Measurements from ENCODE around the gene METTL23.
"Not testable (repeated sequence)": the region's sequence is repeated elsewhere in the genome, so short reads cannot be mapped to it uniquely, and the experiment has no call there.

METTL23 gene

DNA sequence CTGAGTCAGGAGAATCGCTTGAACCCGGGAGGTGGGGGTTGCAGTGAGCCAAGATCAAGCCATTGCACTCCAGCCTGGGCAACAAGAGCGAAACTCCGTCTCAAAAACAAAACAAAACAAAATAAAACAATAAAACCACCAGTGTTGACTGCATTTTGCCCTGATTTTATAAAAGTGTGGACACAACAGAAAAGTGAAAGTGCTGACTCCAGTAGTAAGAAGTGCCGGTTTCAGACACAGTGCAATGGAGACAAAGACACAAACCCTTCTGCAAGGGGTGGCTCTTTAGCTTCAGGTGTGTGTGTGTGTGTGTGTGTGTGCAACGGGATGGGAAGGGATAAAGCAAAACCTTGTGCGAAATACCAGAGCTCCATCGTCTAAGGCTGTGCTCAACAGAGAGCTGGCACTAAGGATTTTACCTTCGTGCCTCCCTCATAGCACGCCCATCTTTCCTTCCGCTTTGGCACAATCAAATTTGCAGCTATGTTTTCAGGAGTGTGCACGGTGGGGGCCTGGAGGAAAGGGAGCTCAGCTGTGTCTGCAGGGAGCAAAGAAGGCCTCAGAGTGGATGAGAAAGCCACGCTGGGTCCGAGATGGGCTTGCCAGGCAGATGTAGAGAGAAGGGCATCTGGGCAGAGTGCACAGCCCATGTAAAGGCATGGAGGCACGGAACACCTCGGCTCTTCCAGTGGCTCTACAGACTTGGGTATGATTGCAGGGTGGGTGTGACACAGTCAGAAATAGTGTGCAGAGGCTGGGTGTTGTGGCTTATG is 31.4 kb upstream of the METTL23 start:
- FAIRE-seq: no peak

GRCh38 chr17:76696763-76697701 is 29.6 kb upstream of the METTL23 start:
- FAIRE-seq: no peak

GRCh38 chr17:76697702-76698465 is 28.8 kb upstream of the METTL23 start:
- no peak for FAIRE-seq

- not testable (repeated sequence) for FAIRE-seq
These were observed 28.1 kb upstream of the METTL23 start for GRCh38 chr17:76698466-76698977.

DNA sequence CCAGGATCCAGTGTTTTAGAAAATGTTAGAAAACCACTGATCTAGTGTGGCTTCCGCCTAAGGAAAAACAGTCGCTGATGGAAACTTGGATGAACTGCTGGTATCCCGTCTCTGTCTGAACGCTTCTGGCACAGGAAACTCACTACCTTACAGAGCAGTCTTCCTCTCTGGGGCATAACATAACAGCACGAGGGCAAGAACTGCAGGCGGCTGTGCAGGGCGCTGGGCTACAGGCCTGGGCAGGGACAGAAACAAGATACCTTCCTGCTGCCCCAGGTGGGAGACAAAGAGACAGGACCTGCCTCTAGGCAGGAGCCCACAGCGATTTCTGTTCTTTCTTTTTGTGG is 26.4 kb upstream of the METTL23 start:
- FAIRE-seq: no peak

DNA sequence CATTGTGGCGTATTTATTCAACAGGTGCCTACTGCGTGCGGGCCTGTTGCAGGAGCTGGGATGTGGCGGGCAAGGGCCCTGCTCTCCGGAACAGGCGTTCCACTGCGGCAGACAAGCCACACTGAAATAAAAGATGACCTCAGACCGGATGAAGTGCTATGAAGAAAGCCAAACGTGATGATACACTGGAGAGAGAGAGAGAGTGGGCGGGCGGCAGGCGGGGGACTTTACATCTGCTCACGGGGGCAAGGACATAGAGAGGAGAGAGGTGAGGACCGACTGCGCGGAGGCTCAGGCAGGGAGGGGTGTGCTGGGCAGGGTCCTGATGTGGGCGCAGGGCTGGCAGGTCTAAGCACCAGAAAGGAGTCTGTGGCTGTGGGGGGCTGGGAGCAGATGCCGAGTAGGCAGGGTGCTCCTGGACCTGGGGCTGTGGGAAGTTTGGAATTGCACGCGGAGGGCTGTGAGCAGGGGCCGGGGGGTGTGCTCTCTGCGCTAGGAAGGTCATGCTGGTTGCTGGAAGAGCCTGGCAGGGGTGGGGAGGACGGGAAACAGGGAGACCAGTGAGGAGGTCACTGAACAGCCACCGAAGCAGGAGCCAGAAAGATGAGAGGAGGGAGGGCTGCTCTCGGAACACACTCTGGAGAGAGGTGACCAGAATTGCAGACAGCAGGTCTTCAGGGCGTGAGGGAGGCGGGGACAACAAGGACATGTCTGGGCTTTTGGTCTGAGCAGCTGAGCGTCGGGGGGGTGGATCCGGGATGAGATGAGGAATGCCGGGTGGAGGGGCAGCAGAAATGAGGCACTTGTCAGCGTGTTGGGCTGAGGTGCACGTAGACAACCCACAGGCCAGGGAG is 25.8 kb upstream of the METTL23 start:
- FAIRE-seq: no peak

- no peak for FAIRE-seq
These were observed 25.1 kb upstream of the METTL23 start for GRCh38 chr17:76701471-76701967.

GRCh38 chr17:76702076-76702475 is 24.6 kb upstream of the METTL23 start:
- no peak for FAIRE-seq

- FAIRE-seq: no peak
These were observed 23.6 kb upstream of the METTL23 start for GRCh38 chr17:76702941-76703637.

DNA sequence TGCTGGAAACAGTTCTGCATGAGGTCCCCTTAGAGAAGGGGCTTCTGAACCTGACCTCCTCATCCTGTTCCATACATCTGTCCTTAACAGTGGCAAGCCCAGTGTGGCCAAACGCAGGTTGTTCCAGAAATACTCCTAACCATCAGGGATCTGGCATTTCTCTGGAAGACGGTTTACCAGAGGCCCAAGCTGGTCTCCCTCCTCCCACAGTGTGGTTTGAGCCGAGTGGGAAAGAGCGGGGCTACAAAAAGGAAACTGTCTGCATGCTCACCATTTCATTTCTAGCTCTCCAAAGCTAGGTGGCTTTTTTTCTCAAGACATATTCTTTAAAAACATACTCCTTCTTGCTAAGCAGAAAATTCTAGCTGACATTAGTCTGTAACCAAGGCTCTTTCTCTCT is 21.8 kb upstream of the METTL23 start:
- no peak for FAIRE-seq

DNA sequence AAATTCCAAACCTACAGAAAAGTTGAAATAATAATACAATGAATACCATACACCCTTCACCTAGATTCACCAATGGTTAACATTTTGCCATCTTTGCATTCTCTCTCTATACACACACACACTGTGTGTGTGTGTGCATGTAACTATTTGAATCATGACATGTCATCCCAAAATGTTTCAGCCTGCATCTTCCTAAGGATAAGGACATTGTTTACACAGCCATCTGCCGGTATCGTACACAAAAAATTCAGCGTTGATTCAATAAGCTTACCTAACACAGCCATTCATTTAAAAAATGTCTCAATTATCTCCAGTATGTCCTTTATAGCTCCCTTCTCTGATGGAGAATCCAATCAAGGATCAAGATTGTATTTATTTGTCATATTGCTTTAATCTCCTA is 19.8 kb upstream of the METTL23 start:
- FAIRE-seq: no peak

GRCh38 chr17:76707985-76708807 is 18.4 kb upstream of the METTL23 start:
- FAIRE-seq: no peak

- FAIRE-seq: no peak
These were observed 17.3 kb upstream of the METTL23 start for GRCh38 chr17:76709077-76709950.

- not testable (repeated sequence) for FAIRE-seq
These were observed 16.4 kb upstream of the METTL23 start for GRCh38 chr17:76709951-76710862.

DNA sequence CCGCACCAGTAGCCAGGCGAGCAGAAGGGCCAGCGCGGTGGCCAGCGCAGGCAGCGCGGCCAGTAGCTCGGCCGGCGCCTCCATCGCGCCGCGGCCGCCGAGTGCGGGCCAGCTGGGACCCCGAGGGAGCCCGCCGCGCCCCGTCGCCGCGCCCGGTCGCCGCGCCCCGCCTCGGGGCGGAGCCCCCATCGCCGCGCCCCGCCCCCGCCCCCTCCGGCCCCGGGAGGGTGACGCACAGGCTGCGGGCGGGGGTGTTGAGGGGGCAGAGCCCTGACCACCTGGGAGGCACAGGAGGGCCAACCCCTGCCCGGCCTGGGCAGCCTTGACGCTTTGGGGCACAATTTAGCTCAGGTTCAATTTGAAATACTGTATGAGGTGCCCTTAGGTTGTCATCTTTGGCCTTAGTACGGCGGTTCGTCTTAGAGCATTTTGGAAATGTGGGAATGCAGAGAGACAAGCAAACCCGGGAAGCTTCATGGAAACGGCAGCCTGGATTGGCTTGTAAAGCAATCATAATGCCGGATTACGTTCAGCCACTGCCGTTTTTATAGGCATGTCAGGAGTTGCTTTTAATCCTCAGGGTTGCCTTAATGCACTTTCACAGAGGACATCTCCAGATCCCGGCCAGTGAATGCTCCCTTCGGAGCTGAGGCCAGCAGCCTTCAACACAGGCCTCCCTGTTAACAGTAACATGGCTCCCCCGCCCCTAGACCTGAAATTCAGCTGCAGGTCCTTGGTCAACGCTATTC is 15.6 kb upstream of the METTL23 start, which contains the start of gene MXRA7:
TSS of gene MXRA7 (minus strand) at position 103 of the 749 bp plus-strand sequence. CDS start at position 84, 19 bp downstream.
- no peak for FAIRE-seq

- FAIRE-seq: not testable (repeated sequence)
These were observed 14.3 kb upstream of the METTL23 start for GRCh38 chr17:76712321-76712720.

DNA sequence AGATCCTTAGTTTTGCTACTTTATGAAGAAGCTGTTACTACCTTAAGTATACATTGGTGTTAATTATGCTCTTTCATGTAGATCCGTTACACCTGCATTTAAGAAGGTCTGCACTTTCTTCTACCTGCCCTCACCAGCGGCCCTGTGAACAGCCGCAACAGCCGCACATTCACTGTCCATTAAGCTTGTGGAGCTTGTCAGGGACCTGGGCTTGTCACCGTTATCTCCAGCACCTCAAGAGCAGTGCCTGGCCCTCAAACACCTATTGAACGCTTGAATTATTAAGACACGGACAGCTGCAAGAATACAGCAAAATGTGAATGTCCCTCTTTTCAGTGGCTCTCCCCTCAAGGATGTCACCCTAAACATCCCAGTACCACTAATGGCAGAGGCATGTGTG is 12.9 kb upstream of the METTL23 start:
- FAIRE-seq: no peak
